H1 (cell line): ENCODE data around the gene COPZ2. TPM values are rescaled to one million over a fixed set of nuclear protein-coding genes. Genes with fewer than 3 reads are reported as not detected.

Experiments used
- BRCA1 ChIP-seq: IDR thresholded peaks from 2 replicates; pipeline ENCODE4 v1.6.1; 2012; ENCODE audit warnings: low read depth, low read length, improper control_type of control experiment
- CBX5 ChIP-seq: fragments of 300-800, 300-1000 bp; sonication (generic); IDR thresholded peaks from 2 replicates; pipeline ENCODE4 v1.7.1; 2016; ENCODE audit warnings: antibody characterized with exemption, low read length, low read depth
- EGR1 ChIP-seq: IDR thresholded peaks from 2 replicates; pipeline ENCODE4 v1.6.1; 2011; ENCODE audit warnings: low read depth, low read length, borderline replicate concordance
- FOSL1 ChIP-seq: IDR thresholded peaks from 2 replicates; pipeline ENCODE4 v1.6.1; 2011; ENCODE audit warnings: mild to moderate bottlenecking, low read depth, low read length, moderate library complexity; ENCODE audit not compliant: insufficient read depth
- HDAC2 ChIP-seq, 2 experiments: fragments of 300-600 bp in 1 of 2; sonication (generic) in 1 of 2; IDR thresholded peaks; 2 replicates each; pipeline ENCODE4 v1.6.1; 2011 to 2012; ENCODE audit warnings: low read depth in 2 of 2, low read length in 2 of 2, mild to moderate bottlenecking in 2 of 2, moderate library complexity in 2 of 2, borderline replicate concordance in 1 of 2, inconsistent platforms in 1 of 2
- NRF1 ChIP-seq: IDR thresholded peaks from 2 replicates; pipeline ENCODE4 v1.6.1; 2011; ENCODE audit warnings: mild to moderate bottlenecking, low read depth, low read length, improper control_type of control experiment
- PHF8 ChIP-seq: fragments of 200-600 bp; sonication (generic); conservative IDR thresholded peaks from 2 replicates; pipeline ENCODE4 v1.7.1; 2012; ENCODE audit warnings: low read depth, mild to moderate bottlenecking, inconsistent platforms, low read length, moderate library complexity
- RAD21 ChIP-seq, 2 experiments: IDR thresholded peaks in 1 of 2; conservative IDR thresholded peaks in 1 of 2; 2 replicates each; pipeline ENCODE4 v1.6.1; 2011; ENCODE audit warnings: low read depth in 2 of 2, low read length in 2 of 2, improper control_type of control experiment in 1 of 2, inconsistent platforms in 1 of 2, mild to moderate bottlenecking in 1 of 2, moderate library complexity in 1 of 2
- RXRA ChIP-seq: IDR thresholded peaks from 2 replicates; pipeline ENCODE4 v1.6.1; 2011; ENCODE audit warnings: low read depth, mild to moderate bottlenecking, low read length, moderate library complexity; ENCODE audit not compliant: insufficient read depth
- SRF ChIP-seq: IDR thresholded peaks from 2 replicates; pipeline ENCODE4 v1.6.1; 2011; ENCODE audit warnings: mild to moderate bottlenecking, low read depth, low read length, moderate library complexity
- TCF12 ChIP-seq: IDR thresholded peaks from 2 replicates; pipeline ENCODE4 v1.6.1; 2011; ENCODE audit warnings: low read depth, mild to moderate bottlenecking, low read length
- polyA plus RNA-seq, 7 experiments: library from polyadenylated mRNA; depleted of rRNA in 3 of 7; stranded (reverse) in 5 of 7; unstranded in 2 of 7; fragments of >200 nt in 5 of 7; fragments of 200-250 nt in 2 of 7; gene quantifications; 1 replicate in 5 of 7; 2 replicates in 1 of 7; 4 replicates in 1 of 7; pipeline versions ENCODE4 v1.2.1 to v1.2.3, GENCODE V29; 2011 to 2013; ENCODE audit warnings: missing spikeins in 2 of 7, mixed read lengths in 2 of 7
- total RNA-seq: library from RNA; stranded (reverse); fragmentation: NEBNext Ultra II Directional; extraction: Animal tissue kit (Norgen Biotek cat#: 25700); gene quantifications from 2 replicates; pipeline ENCODE4 v1.2.1, GENCODE V29; 2021
- TF ChIP-seq, protein P1 (sequence below): fragments of 300-600 bp; sonication (generic); IDR thresholded peaks from 2 replicates; pipeline ENCODE4 v1.7.1; 2012; ENCODE audit warnings: low read length, moderate library complexity, mild to moderate bottlenecking, inconsistent platforms; ENCODE audit not compliant: insufficient replicate concordance

The COPZ2 gene
- total and polyA plus RNA-seq, 2 of the 8 experiments (the other 6 are each of a cell fraction or from before 2014, with no cell fraction given): 0.24 TPM; not detected in 1

DNA sequence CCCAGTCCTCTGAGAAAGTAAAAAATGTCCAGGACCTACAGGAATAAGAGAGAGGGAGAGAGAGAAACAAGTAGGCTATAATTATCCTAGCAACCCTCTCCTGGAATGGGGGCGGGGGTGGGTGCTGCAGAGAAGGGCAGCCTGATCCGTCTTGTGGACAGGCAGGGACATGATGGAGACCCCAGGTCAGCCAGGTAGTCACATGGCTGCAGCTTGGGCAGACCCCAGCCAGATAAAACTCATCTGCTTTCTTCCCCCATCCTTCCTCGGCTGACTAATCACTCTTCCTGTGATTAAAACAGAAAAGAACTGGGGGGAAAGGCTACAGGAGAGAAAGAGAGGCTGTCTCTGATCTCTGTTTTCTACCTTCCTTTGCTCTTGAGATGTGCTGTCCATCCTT lies 32.6 kb downstream of the COPZ2 start (continued):
- TF ChIP-seq, protein P1, sequence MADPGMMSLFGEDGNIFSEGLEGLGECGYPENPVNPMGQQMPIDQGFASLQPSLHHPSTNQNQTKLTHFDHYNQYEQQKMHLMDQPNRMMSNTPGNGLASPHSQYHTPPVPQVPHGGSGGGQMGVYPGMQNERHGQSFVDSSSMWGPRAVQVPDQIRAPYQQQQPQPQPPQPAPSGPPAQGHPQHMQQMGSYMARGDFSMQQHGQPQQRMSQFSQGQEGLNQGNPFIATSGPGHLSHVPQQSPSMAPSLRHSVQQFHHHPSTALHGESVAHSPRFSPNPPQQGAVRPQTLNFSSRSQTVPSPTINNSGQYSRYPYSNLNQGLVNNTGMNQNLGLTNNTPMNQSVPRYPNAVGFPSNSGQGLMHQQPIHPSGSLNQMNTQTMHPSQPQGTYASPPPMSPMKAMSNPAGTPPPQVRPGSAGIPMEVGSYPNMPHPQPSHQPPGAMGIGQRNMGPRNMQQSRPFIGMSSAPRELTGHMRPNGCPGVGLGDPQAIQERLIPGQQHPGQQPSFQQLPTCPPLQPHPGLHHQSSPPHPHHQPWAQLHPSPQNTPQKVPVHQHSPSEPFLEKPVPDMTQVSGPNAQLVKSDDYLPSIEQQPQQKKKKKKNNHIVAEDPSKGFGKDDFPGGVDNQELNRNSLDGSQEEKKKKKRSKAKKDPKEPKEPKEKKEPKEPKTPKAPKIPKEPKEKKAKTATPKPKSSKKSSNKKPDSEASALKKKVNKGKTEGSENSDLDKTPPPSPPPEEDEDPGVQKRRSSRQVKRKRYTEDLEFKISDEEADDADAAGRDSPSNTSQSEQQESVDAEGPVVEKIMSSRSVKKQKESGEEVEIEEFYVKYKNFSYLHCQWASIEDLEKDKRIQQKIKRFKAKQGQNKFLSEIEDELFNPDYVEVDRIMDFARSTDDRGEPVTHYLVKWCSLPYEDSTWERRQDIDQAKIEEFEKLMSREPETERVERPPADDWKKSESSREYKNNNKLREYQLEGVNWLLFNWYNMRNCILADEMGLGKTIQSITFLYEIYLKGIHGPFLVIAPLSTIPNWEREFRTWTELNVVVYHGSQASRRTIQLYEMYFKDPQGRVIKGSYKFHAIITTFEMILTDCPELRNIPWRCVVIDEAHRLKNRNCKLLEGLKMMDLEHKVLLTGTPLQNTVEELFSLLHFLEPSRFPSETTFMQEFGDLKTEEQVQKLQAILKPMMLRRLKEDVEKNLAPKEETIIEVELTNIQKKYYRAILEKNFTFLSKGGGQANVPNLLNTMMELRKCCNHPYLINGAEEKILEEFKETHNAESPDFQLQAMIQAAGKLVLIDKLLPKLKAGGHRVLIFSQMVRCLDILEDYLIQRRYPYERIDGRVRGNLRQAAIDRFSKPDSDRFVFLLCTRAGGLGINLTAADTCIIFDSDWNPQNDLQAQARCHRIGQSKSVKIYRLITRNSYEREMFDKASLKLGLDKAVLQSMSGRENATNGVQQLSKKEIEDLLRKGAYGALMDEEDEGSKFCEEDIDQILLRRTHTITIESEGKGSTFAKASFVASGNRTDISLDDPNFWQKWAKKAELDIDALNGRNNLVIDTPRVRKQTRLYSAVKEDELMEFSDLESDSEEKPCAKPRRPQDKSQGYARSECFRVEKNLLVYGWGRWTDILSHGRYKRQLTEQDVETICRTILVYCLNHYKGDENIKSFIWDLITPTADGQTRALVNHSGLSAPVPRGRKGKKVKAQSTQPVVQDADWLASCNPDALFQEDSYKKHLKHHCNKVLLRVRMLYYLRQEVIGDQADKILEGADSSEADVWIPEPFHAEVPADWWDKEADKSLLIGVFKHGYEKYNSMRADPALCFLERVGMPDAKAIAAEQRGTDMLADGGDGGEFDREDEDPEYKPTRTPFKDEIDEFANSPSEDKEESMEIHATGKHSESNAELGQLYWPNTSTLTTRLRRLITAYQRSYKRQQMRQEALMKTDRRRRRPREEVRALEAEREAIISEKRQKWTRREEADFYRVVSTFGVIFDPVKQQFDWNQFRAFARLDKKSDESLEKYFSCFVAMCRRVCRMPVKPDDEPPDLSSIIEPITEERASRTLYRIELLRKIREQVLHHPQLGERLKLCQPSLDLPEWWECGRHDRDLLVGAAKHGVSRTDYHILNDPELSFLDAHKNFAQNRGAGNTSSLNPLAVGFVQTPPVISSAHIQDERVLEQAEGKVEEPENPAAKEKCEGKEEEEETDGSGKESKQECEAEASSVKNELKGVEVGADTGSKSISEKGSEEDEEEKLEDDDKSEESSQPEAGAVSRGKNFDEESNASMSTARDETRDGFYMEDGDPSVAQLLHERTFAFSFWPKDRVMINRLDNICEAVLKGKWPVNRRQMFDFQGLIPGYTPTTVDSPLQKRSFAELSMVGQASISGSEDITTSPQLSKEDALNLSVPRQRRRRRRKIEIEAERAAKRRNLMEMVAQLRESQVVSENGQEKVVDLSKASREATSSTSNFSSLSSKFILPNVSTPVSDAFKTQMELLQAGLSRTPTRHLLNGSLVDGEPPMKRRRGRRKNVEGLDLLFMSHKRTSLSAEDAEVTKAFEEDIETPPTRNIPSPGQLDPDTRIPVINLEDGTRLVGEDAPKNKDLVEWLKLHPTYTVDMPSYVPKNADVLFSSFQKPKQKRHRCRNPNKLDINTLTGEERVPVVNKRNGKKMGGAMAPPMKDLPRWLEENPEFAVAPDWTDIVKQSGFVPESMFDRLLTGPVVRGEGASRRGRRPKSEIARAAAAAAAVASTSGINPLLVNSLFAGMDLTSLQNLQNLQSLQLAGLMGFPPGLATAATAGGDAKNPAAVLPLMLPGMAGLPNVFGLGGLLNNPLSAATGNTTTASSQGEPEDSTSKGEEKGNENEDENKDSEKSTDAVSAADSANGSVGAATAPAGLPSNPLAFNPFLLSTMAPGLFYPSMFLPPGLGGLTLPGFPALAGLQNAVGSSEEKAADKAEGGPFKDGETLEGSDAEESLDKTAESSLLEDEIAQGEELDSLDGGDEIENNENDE: no peak
- TF ChIP-seq RAD21 (IDR thresholded peaks at IDR 0.05 in 1 of 2, conservative IDR thresholded peaks at IDR 0.05 in 1 of 2; ENCODE audit: low read depth in 2 of 2, low read length in 2 of 2) (no peak), HDAC2 (IDR thresholded peaks at IDR 0.05; ENCODE audit: borderline replicate concordance in 1 of 2, low read depth in 2 of 2, low read length in 2 of 2) (no peak), PHF8 (no peak), CBX5 (no peak), RXRA (no peak), EGR1 (no peak), SRF (no peak), NRF1 (no peak), BRCA1 (no peak), TCF12 (no peak), FOSL1 (no peak)
